Testis (tissue), 3 donors: ENCODE results near the gene ZBTB39. TPM values are rescaled to one million over a fixed set of nuclear protein-coding genes. Genes with fewer than 3 reads are reported as not detected.

Source experiments
- DNase-seq: peaks from one replicate; pipeline ENCODE4 v3.0.0-alpha.2; 2019
- H3K27ac ChIP-seq, 2 donors: fragments of 200-600 bp; sonication (generic); one replicate each; pipeline ENCODE4 v1.5.1; 2019
- H3K27me3 ChIP-seq: fragments of 200-600 bp; sonication (generic); one replicate; pipeline ENCODE4 v1.5.1; 2019
- H3K36me3 ChIP-seq: fragments of 200-600 bp; sonication (generic); one replicate; pipeline ENCODE4 v1.5.1; 2017; ENCODE audit warnings: low read depth; ENCODE audit errors: missing control alignments
- H3K4me1 ChIP-seq: fragments of 200-600 bp; sonication (generic); one replicate; pipeline ENCODE4 v1.5.1; 2019
- H3K4me3 ChIP-seq, 2 donors: fragments of 200-600 bp; sonication (generic); one replicate each; pipeline ENCODE4 v1.5.1; 2017 to 2019
- H3K9me3 ChIP-seq: fragments of 200-600 bp; sonication (generic); one replicate; pipeline ENCODE4 v1.5.1; 2017
- POLR2A ChIP-seq: fragments of 450-650 bp; IDR thresholded peaks from one replicate; pipeline ENCODE4 v1.6.1; 2017; ENCODE audit warnings: antibody characterized with exemption, mild to moderate bottlenecking, moderate library complexity
- WGBS, 2 donors: methylation state at CpG; one replicate each; pipeline ENCODE4 v1.1.5; 2018; 5-methylcytosine and 5-hydroxymethylcytosine counted together
- intact Hi-C: fragments of 100-400 bp; cut with DNase I; formaldehyde crosslinking; loops from one replicate; pipeline ENCODE4 v1.15.1; 2023; ENCODE audit warnings: low total_unique reads
- polyA plus RNA-seq: library from polyadenylated mRNA; stranded (reverse); fragments of 350-450 nt; fragmentation: Illumina TruSeq; extraction: RNeasy Lipid Tissue Mini Kit (QIAGEN cat#74804); gene quantifications from one replicate; pipeline ENCODE4 v1.2.3, GENCODE V29; 2014; ENCODE audit warnings: low read depth, low replicate concordance; ENCODE audit not compliant: insufficient read depth
- total RNA-seq, 2 donors: library from RNA; depleted of rRNA; stranded (reverse); fragments of >200 nt; gene quantifications; one replicate each; pipeline ENCODE4 v1.2.3, GENCODE V29; 2016
- TF ChIP-seq, protein P1 (sequence below), 3 experiments: fragments of 450-650 bp in 2 of 3; fragments of 200-600 bp in 1 of 3; sonication (generic) in 1 of 3; IDR thresholded peaks; one replicate each; pipeline ENCODE4 v1.5.1; 2016 to 2019; ENCODE audit warnings: antibody characterized with exemption in 3 of 3, mild to moderate bottlenecking in 2 of 3, moderate library complexity in 1 of 3

Gene ZBTB39
- total and polyA plus RNA-seq, 3 donors from 2014 or later, result 15.3 to 21.7 (median 21.0) TPM

DNA sequence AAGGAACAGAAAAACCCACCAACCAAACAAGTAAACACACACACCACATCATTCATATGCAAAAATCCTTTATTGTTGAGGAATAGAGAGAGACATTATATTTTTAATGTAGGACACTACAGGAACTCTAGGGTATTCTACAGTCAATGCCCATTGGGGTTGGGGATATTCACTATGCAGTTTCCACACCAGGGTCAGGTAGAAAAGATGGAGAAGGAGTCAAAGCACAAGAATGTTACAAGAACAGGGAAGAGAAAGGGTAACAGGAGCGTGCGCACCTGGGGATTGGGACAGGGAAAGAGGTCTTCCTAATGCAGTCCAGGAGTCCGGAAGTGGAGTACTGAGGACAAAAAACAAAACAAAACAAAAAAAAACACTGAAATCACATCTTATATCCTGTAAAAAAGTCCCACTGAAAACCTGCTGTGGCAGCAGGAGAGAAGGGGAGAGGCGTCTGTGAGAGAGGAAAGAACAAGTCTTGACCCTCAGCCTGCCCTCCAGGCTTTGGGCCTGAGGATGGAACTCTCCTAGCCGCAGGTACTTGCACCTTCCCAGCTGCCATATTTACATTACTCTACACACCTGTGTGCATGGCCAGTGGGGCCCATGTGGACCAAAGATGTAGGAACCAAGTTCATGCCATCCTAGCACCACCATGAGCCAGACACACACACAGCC is 3.7 kb upstream of the ZBTB39 start:
- DNase-seq, result no peak
- Histone ChIP-seq H3K9me3 (no peaks in the 10 kb centered on the region), H3K4me3 (no peak overlapping the region), H3K4me1 (peaks cover 8% of the 10 kb centered on the region), H3K27me3 (no peaks in the 10 kb centered on the region), H3K36me3 (no peaks in the 10 kb centered on the region), H3K27ac (no peak overlapping the region)
- intact Hi-C loops, result no loop called here
- TF ChIP-seq, protein P1, sequence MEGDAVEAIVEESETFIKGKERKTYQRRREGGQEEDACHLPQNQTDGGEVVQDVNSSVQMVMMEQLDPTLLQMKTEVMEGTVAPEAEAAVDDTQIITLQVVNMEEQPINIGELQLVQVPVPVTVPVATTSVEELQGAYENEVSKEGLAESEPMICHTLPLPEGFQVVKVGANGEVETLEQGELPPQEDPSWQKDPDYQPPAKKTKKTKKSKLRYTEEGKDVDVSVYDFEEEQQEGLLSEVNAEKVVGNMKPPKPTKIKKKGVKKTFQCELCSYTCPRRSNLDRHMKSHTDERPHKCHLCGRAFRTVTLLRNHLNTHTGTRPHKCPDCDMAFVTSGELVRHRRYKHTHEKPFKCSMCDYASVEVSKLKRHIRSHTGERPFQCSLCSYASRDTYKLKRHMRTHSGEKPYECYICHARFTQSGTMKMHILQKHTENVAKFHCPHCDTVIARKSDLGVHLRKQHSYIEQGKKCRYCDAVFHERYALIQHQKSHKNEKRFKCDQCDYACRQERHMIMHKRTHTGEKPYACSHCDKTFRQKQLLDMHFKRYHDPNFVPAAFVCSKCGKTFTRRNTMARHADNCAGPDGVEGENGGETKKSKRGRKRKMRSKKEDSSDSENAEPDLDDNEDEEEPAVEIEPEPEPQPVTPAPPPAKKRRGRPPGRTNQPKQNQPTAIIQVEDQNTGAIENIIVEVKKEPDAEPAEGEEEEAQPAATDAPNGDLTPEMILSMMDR (IDR thresholded peaks at IDR 0.05), result no peak
- TF ChIP-seq POLR2A, result no peak
- 90 to 91% methylated on average over 5 of the region's 5 CpGs for WGBS, 2 donors

DNA sequence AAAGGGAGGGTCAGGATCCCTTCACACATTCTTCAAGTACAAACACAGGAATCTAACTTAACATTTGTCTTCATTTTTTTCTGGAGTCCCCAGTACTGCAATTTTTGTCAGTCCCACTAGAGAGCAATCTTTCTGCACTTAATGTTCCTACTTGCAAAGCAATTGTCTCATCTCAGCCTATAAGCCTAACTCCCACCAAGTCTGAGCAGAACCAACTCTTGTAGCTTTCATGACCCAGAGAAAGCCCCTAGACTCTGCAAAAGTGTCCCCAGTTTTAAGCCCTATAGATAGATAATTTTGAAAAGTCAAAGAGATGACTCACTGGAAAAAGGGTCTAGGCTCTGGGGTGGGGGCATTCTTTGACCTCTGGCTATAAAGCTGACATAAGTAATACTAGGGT is 1.8 kb upstream of the ZBTB39 start:
- H3K27me3 ChIP-seq, result no peaks in the 10 kb centered on the region
- DNase-seq, result no peak
- no peaks in the 10 kb centered on the region for H3K36me3 ChIP-seq
- H3K4me1 ChIP-seq, result peaks cover 14% of the 10 kb centered on the region
- intact Hi-C loops, result no loop called here
- no peak overlapping the region for H3K27ac ChIP-seq
- H3K9me3 ChIP-seq, result no peaks in the 10 kb centered on the region
- no peak for TF ChIP-seq POLR2A
- TF ChIP-seq, protein P1 (IDR thresholded peaks at IDR 0.05), result peak; percentile 26 to 70 (median 65)
- no peak overlapping the region for H3K4me3 ChIP-seq

DNA sequence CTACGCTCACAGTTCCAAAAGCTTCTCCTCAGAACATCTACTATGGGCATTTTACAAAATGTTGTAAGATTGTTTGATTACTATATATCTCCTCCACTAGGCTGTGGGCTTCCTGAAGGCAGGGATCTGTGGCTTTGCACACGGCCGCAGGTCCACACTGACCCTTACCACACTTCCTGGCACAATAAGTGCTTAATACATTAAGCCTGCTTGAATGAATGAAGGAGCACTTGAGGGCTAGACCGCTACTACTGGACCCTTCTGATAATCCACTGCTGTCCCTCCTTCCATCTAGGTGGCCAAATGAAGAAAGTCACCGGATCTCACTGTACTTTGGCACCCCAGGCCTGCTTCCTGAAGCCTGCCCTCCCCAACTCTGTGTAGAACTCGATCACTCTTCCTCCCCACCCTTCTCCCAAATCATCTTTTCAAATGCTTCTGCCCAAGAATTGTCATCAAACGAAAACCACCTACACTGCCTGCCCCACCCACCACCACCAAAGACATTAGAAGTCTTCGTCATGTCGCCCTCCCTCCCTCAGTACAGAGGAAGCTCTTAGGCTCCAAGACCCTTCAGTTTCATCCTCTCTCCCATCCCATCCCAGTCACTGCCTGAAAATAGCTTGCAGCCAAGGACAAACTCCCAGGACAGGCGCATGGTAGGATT is 596 bp upstream of the ZBTB39 start:
- H3K36me3 ChIP-seq, result no peaks in the 10 kb centered on the region
- intact Hi-C loops, result no loop called here
- peaks cover 14% of the 10 kb centered on the region for H3K4me1 ChIP-seq
- H3K9me3 ChIP-seq, result no peaks in the 10 kb centered on the region
- H3K27ac ChIP-seq, result peak overlapping the region in 1 of 2 donors; percentile 66
- no peak overlapping the region for H3K4me3 ChIP-seq
- H3K27me3 ChIP-seq, result no peaks in the 10 kb centered on the region
- WGBS, 2 donors, result 38 to 39% methylated on average over 10 of the region's 10 CpGs
- DNase-seq, result no peak
- TF ChIP-seq POLR2A, result no peak
- TF ChIP-seq, protein P1 (IDR thresholded peaks at IDR 0.05), result no peak

DNA sequence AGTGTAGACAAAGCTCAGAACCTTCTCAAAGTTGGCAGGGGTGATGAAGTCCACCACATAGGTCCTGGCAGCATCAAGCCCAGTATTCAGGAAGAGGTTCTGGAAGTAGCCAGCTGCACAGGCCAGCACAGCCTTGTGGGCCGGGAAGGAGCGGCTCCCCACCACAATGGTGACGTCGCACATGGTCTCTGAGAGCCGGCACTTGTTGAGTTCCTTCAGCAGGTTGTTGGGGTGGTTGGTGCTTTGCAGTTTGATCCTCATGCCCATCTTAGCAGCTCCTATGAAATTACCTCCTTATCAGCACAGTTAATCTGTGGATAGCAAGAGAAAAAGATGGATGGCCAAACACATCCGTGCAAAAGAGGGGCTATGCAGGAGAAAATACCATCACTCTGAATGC is 1.7 kb downstream of the ZBTB39 start:
- intact Hi-C loops, result no loop called here
- no peaks in the 10 kb centered on the region for H3K9me3 ChIP-seq
- H3K36me3 ChIP-seq, result no peaks in the 10 kb centered on the region
- no peak overlapping the region for H3K4me3 ChIP-seq
- TF ChIP-seq, protein P1 (IDR thresholded peaks at IDR 0.05), result no peak
- no peak for TF ChIP-seq POLR2A
- no peaks in the 10 kb centered on the region for H3K27me3 ChIP-seq
- H3K27ac ChIP-seq, result no peak overlapping the region
- 64 to 80% methylated on average over 6 of the region's 6 CpGs for WGBS, 2 donors
- DNase-seq, result no peak
- peaks cover 14% of the 10 kb centered on the region for H3K4me1 ChIP-seq
